GM23248 (cell line): ENCODE results near the gene KAT14. TPM values are rescaled to one million over a fixed set of nuclear protein-coding genes. Genes with fewer than 3 reads are reported as not detected.
"Not testable (repeated sequence)": the region's sequence is repeated elsewhere in the genome, so short reads cannot be mapped to it uniquely, and the experiment has no call there.

Experiments
- DNase-seq: peaks from one replicate; pipeline ENCODE4 v3.0.0-alpha.2; 2015
- H2AFZ ChIP-seq: fragments of 200-600 bp; sonication (generic); 2 replicates; pipeline ENCODE4 v1.6.1; 2016; ENCODE audit warnings: antibody characterized with exemption
- H3F3A ChIP-seq: fragments of 200-600 bp; sonication (generic); 2 replicates; pipeline ENCODE4 v1.6.1; 2016; ENCODE audit warnings: mild to moderate bottlenecking, antibody characterized with exemption, mixed run types; ENCODE audit not compliant: insufficient read depth
- H3K27ac ChIP-seq: fragments of 200-600 bp; sonication (generic); 2 replicates; pipeline ENCODE4 v1.5.1; 2016; ENCODE audit warnings: mild to moderate bottlenecking
- H3K27me3 ChIP-seq: fragments of 200-600 bp; sonication (generic); replicated peaks from 2 replicates; pipeline ENCODE4 v1.6.1; 2016; ENCODE audit warnings: mild to moderate bottlenecking; ENCODE audit not compliant: insufficient read depth
- H3K36me3 ChIP-seq: fragments of 200-600 bp; sonication (generic); 2 replicates; pipeline ENCODE4 v1.6.1; 2016; ENCODE audit warnings: low read depth, mild to moderate bottlenecking
- H3K4me1 ChIP-seq: fragments of 200-600 bp; sonication (generic); 2 replicates; pipeline ENCODE4 v1.6.1; 2016; ENCODE audit warnings: mild to moderate bottlenecking; ENCODE audit not compliant: insufficient read depth
- H3K4me2 ChIP-seq: fragments of 200-600 bp; sonication (generic); one replicate; pipeline ENCODE4 v1.6.1; 2016; ENCODE audit warnings: mild to moderate bottlenecking; ENCODE audit not compliant: unreplicated experiment
- H3K4me3 ChIP-seq: fragments of 200-600 bp; sonication (generic); 2 replicates; pipeline ENCODE4 v1.5.1; 2016; ENCODE audit warnings: mild to moderate bottlenecking
- H3K79me2 ChIP-seq: fragments of 200-600 bp; sonication (generic); 2 replicates; pipeline ENCODE4 v1.6.1; 2016; ENCODE audit warnings: mild to moderate bottlenecking; ENCODE audit not compliant: insufficient read depth
- H3K9ac ChIP-seq: fragments of 200-600 bp; sonication (generic); 2 replicates; pipeline ENCODE4 v1.6.1; 2016; ENCODE audit warnings: mild to moderate bottlenecking
- H3K9me2 ChIP-seq: fragments of 200-600 bp; sonication (generic); 2 replicates; pipeline ENCODE4 v1.6.1; 2016; ENCODE audit warnings: mixed run types, mild to moderate bottlenecking, moderate library complexity; ENCODE audit not compliant: insufficient read depth
- H3K9me3 ChIP-seq: fragments of 200-600 bp; sonication (generic); one replicate; pipeline ENCODE4 v1.6.1; 2017; ENCODE audit warnings: low read depth
- H4K20me1 ChIP-seq: fragments of 200-600 bp; sonication (generic); 2 replicates; pipeline ENCODE4 v1.6.0; 2016; ENCODE audit not compliant: insufficient read depth
- EZH2 ChIP-seq: fragments of 200-600 bp; sonication (generic); IDR thresholded peaks from 2 replicates; pipeline ENCODE4 v1.6.1; 2018; ENCODE audit warnings: antibody characterized with exemption, mild to moderate bottlenecking; ENCODE audit not compliant: insufficient read depth, poor library complexity, severe bottlenecking
- EZH2phosphoT487 ChIP-seq: fragments of 200-600 bp; sonication (generic); IDR thresholded peaks from 2 replicates; pipeline ENCODE4 v1.6.1; 2018; ENCODE audit warnings: antibody characterized with exemption, moderate library complexity, mild to moderate bottlenecking, low read depth; ENCODE audit not compliant: insufficient read depth
- WGBS, 2 experiments: methylation state at CpG; one replicate each; pipeline ENCODE4 v1.1.6; 2015 to 2017; ENCODE audit warnings: low lambda C conversion rate in 2 of 2, low coverage in 1 of 2; ENCODE audit errors: missing lambda C conversion rate in 2 of 2; 5-methylcytosine and 5-hydroxymethylcytosine counted together
- in situ Hi-C: fragments of 300-500 bp; cut with MboI; formaldehyde crosslinking; loops from 2 replicates; pipeline ENCODE4 v1.15.0; 2020
- polyA plus RNA-seq: library from polyadenylated mRNA; unstranded; fragments of >200 nt; fragmentation: Nextera tagmentation; extraction: Ambion mirVana; gene quantifications from 2 replicates; pipeline ENCODE4 v1.2.1, GENCODE V29; 2016
- total RNA-seq: library from RNA; depleted of rRNA; stranded (reverse); fragments of >200 nt; shearing (Covaris generic); gene quantifications from 2 replicates; pipeline ENCODE4 v1.2.3, GENCODE V29; 2014

KAT14 gene
- total and polyA plus RNA-seq, 2 experiments from 2014 or later, result 10.2 to 21.7 TPM

DNA sequence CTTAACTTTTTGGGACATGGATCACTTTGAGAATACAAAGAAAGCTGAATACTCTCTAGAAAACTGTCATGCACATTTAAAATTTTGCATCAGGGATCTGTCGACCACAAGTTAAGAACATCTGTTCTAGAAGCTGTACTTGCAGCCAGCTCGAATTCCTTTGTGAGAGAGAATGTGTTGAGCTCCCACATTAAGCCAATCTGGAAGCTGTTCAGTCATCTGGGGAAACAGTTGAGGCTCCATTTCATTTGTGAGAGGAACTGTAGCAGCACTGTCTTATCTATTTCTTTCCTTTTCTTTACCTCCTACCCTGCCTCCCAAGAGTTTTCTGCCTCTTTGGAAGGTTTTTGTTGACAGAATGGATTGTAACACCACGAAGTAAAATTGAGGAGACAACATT, 50.8 kb downstream of the KAT14 start:
- H3K27ac ChIP-seq, result no peak overlapping the region
- H4K20me1 ChIP-seq, result no peaks in the 10 kb centered on the region
- H3K4me3 ChIP-seq, result no peak overlapping the region
- H3K9me3 ChIP-seq, result no peaks in the 10 kb centered on the region
- in situ Hi-C loops, result no loop called here
- peaks cover 7% of the 10 kb centered on the region for H3K36me3 ChIP-seq
- peak; percentile 5 for DNase-seq
- no peak overlapping the region for H3K4me2 ChIP-seq
- no peaks in the 10 kb centered on the region for H3K27me3 ChIP-seq
- H3K9ac ChIP-seq, result no peak overlapping the region
- H2AFZ ChIP-seq, result no peak overlapping the region
- no peak for TF ChIP-seq EZH2
- TF ChIP-seq EZH2phosphoT487, result no peak
- no peaks in the 10 kb centered on the region for H3K4me1 ChIP-seq
- no peaks in the 10 kb centered on the region for H3K79me2 ChIP-seq
- no peaks in the 10 kb centered on the region for H3K9me2 ChIP-seq
- 13 to 24% methylated on average over 3 of the region's 3 CpGs for WGBS, 2 experiments
- H3F3A ChIP-seq, result no peaks in the 10 kb centered on the region

DNA sequence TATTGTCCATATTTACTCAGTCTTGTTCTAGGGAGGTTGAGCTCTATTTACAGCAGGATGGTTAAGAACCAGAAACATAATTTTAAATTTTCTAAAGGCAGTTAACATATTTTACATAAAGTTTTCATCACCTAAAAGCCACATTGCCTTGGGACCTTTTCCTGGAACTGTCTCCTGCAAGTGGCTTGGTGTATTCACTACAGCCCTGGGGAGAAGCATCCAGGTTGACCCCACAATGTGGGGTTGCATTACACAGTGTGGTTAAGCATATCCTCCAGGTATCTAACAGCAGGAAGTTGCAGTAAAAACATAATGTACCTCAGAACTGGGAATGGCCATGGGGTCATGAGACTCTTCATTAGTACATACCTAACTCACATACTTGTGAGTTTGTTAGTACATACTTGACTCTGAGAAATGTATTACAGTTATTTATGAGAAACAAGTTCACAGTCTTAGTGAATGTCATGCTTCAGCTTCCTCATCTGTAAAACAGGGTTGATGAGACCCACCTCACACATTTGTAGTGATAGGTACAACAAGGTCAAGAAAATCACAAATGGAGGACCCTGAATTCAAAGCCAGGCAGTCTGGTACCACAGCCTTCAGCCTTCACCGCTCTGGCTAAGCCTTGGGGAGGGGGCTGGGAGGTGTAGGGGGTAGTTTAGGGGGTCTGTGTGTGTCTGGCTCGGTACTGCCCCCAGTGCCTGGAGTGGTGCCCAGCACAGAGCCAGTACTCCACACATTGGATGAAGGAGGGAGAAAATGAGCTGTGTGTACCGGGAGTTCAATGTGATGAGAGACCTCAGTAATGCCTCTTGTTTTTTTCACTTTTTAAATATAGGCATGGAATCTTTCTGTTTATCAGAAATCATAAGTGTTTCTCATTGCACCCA, 52.9 kb downstream of the KAT14 start:
- H3K9ac ChIP-seq, result no peak overlapping the region
- TF ChIP-seq EZH2 (no peak), EZH2phosphoT487 (no peak)
- 97 to 100% methylated on average over 3 of the region's 3 CpGs for WGBS, 2 experiments
- no peak overlapping the region for H3K4me3 ChIP-seq
- no peak overlapping the region for H2AFZ ChIP-seq
- no peaks in the 10 kb centered on the region; the same call in none of the 2 replicates for H3K36me3 ChIP-seq
- H3K9me3 ChIP-seq, result no peaks in the 10 kb centered on the region
- no peak for DNase-seq
- no peaks in the 10 kb centered on the region for H3F3A ChIP-seq
- H3K9me2 ChIP-seq, result no peaks in the 10 kb centered on the region
- no peak overlapping the region for H3K4me2 ChIP-seq
- H3K79me2 ChIP-seq, result no peaks in the 10 kb centered on the region
- H3K4me1 ChIP-seq, result no peaks in the 10 kb centered on the region
- H3K27ac ChIP-seq, result no peak overlapping the region
- H3K27me3 ChIP-seq, result no peaks in the 10 kb centered on the region
- no peaks in the 10 kb centered on the region for H4K20me1 ChIP-seq
- in situ Hi-C loops, result no loop called here

DNA sequence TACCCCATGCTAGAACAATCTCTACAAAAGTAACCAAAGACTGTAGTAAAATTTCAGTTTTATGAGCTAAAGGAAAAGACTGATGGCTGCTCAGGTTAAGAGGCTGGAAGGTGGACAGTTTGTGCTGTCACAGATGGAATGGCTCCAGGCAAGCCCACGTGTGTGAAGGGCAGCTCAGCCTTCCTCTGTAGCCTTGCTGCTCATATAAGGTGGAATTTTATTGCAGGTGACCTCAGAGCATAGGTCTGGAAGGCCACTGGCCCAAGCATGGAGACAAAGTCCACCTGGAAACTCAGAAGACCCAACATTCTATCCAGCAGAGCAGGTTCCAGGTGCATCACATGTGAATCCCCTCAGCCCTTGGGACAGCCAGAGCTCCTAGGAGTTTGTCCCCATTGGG, 53.6 kb downstream of the KAT14 start:
- no peak overlapping the region for H3K4me2 ChIP-seq
- no peak overlapping the region for H3K27ac ChIP-seq
- no peaks in the 10 kb centered on the region for H3F3A ChIP-seq
- 92 to 95% methylated on average over 1 of the region's 1 CpG for WGBS, 2 experiments
- H4K20me1 ChIP-seq, result no peaks in the 10 kb centered on the region
- H3K9ac ChIP-seq, result no peak overlapping the region
- in situ Hi-C loops, result no loop called here
- no peaks in the 10 kb centered on the region for H3K79me2 ChIP-seq
- no peaks in the 10 kb centered on the region for H3K9me3 ChIP-seq
- H3K9me2 ChIP-seq, result no peaks in the 10 kb centered on the region
- TF ChIP-seq EZH2 (no peak), EZH2phosphoT487 (no peak)
- no peak overlapping the region for H3K4me3 ChIP-seq
- no peaks in the 10 kb centered on the region for H3K4me1 ChIP-seq
- H3K36me3 ChIP-seq, result no peaks in the 10 kb centered on the region; the same call in 1 of the 2 replicates
- no peak overlapping the region for H2AFZ ChIP-seq
- H3K27me3 ChIP-seq, result no peaks in the 10 kb centered on the region
- no peak for DNase-seq

- 89 to 100% methylated on average over 1 to 31 of the region's 35 CpGs for WGBS, 2 experiments
- H3K4me2 ChIP-seq, H2AFZ ChIP-seq, H3K27me3 ChIP-seq, H3F3A ChIP-seq, DNase-seq, H3K9me2 ChIP-seq, H3K4me3 ChIP-seq, H4K20me1 ChIP-seq, H3K9me3 ChIP-seq, H3K9ac ChIP-seq, H3K27ac ChIP-seq, H3K79me2 ChIP-seq, H3K4me1 ChIP-seq, in situ Hi-C loops, H3K36me3 ChIP-seq: not testable (repeated sequence)
These were observed 56.8 kb downstream of the KAT14 start for GRCh38 chr20:18194461-18194860.

DNA sequence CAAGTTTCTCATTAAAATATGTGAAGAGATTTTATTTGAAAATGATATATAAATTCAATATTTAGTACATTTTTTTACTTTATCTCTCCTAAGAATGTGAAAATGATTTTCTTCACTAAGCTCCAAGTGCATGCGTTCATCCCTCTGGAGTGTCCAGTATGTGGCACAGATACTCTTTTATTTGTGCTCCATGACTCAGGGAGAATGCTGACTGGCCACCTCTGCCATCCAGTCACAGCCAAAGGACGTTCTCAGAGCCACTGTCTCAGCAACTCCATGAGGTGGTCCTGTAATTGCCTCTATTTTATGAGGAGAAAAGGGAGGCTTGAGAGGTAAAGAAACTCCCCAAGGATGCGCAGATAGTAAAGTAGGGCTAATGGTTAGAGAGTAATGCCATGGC, 58.3 kb downstream of the KAT14 start:
- Histone ChIP-seq H3K79me2 (no peaks in the 10 kb centered on the region), H3K9ac (no peak overlapping the region), H3K4me2 (no peak overlapping the region), H2AFZ (no peak overlapping the region), H3K4me1 (no peaks in the 10 kb centered on the region), H3K4me3 (no peak overlapping the region), H3K27me3 (no peaks in the 10 kb centered on the region), H4K20me1 (no peaks in the 10 kb centered on the region), H3K9me3 (no peaks in the 10 kb centered on the region), H3K9me2 (no peaks in the 10 kb centered on the region), H3K27ac (no peak overlapping the region), H3K36me3 (no peaks in the 10 kb centered on the region), H3F3A (no peaks in the 10 kb centered on the region)
- no peak for DNase-seq
- no peak for TF ChIP-seq EZH2phosphoT487
- no peak for TF ChIP-seq EZH2
- WGBS, 2 experiments, result 89 to 91% methylated on average over 3 of the region's 3 CpGs
- in situ Hi-C loops, result no loop called here
